Lung (tissue), 12 donors: ENCODE results near the gene TEX22. TPM values are rescaled to one million over a fixed set of nuclear protein-coding genes. Genes with fewer than 3 reads are reported as not detected.
A peak's percentile ranks its signal among the peaks of the same experiment; 100 is the strongest.
"Not testable (repeated sequence)": the region's sequence is repeated elsewhere in the genome, so short reads cannot be mapped to it uniquely, and the experiment has no call there.

ENCODE experiments used
- ATAC-seq: fragments of 200-7000 bp; cut with Tn5 transposase; one replicate; pipeline ENCODE4 v1.9.1; 2020; ENCODE audit warnings: moderate number of reproducible peaks; ENCODE audit not compliant: insufficient read depth, low FRiP score
- DNase-seq, 3 donors: peaks; one replicate each; pipeline ENCODE4 v3.0.0-alpha.2; 2013 to 2017
- H3K27ac ChIP-seq, 2 donors: one replicate each; pipeline ENCODE4 v1.5.1; 2013; ENCODE audit warnings: mild to moderate bottlenecking in 2 of 2, moderate library complexity in 2 of 2, control low read depth in 1 of 2, inconsistent platforms in 1 of 2, low read depth in 1 of 2, low read length in 1 of 2
- H3K27me3 ChIP-seq, 3 donors: one replicate each; pipeline ENCODE4 v1.5.1; 2013; ENCODE audit warnings: low read length in 2 of 3; ENCODE audit not compliant: control insufficient read depth in 3 of 3, insufficient read depth in 3 of 3
- H3K36me3 ChIP-seq, 4 donors: one replicate each; pipeline ENCODE4 v1.5.1; 2013; ENCODE audit warnings: low read length in 4 of 4, mild to moderate bottlenecking in 1 of 4, moderate library complexity in 1 of 4; ENCODE audit not compliant: control insufficient read depth in 4 of 4, insufficient read depth in 4 of 4
- H3K4me1 ChIP-seq, 5 donors: one replicate each; pipeline ENCODE4 v1.5.1; 2013; ENCODE audit warnings: low read length in 5 of 5, mild to moderate bottlenecking in 2 of 5, moderate library complexity in 1 of 5; ENCODE audit not compliant: control insufficient read depth in 5 of 5, insufficient read depth in 5 of 5
- H3K4me3 ChIP-seq: one replicate; pipeline ENCODE4 v1.5.1; 2013; ENCODE audit warnings: mild to moderate bottlenecking, control low read depth, moderate library complexity
- H3K9ac ChIP-seq, 2 donors: one replicate each; pipeline ENCODE4 v1.5.1; 2013; ENCODE audit warnings: low read length in 2 of 2, control low read depth in 1 of 2; ENCODE audit not compliant: insufficient read depth in 1 of 2
- H3K9me3 ChIP-seq, 4 donors: one replicate each; pipeline ENCODE4 v1.5.1; 2013; ENCODE audit warnings: low read length in 3 of 4, mild to moderate bottlenecking in 1 of 4, moderate library complexity in 1 of 4; ENCODE audit not compliant: control insufficient read depth in 4 of 4, insufficient read depth in 3 of 4
- WGBS, 2 donors: extraction: QIAGEN DNeasy Blood & Tissue Kit; methylation state at CpG; one replicate each; pipeline ENCODE4 v1.1.7; 2013; 5-methylcytosine and 5-hydroxymethylcytosine counted together
- polyA plus RNA-seq, 2 donors: library from polyadenylated mRNA; stranded (reverse); fragments of 200-250 nt; gene quantifications; one replicate each; pipeline ENCODE4 v1.2.1, GENCODE V29; 2013
- total RNA-seq, 2 donors: library from RNA; depleted of rRNA in 1 of 2; stranded (reverse); fragments of >200 nt in 1 of 2; gene quantifications; one replicate each; pipeline ENCODE4 v1.2.1, GENCODE V29; 2014 to 2021
- TF ChIP-seq, protein P1 (sequence below): IDR thresholded peaks from 2 replicates; pipeline ENCODE4 v1.5.1; 2012; ENCODE audit warnings: mild to moderate bottlenecking; ENCODE audit errors: control extremely low read depth, extremely low read depth
- donor health status: control.
- donor health status: control.
- donor health status: Bipolar disorder and iron deficiency.
- donor health status: healthy.
- donor health status: DM: yes; HTN: yes; CAD: no.

TEX22 gene
- total and polyA plus RNA-seq, 4 donors: 0.17 to 2.1 (median 0.29) TPM

GRCh38 chr14:105358140-105358846 lies 40.0 kb upstream of the TEX22 start:
- H3K4me1 ChIP-seq: no peaks in the 10 kb centered on the region
- TF ChIP-seq, protein P1, sequence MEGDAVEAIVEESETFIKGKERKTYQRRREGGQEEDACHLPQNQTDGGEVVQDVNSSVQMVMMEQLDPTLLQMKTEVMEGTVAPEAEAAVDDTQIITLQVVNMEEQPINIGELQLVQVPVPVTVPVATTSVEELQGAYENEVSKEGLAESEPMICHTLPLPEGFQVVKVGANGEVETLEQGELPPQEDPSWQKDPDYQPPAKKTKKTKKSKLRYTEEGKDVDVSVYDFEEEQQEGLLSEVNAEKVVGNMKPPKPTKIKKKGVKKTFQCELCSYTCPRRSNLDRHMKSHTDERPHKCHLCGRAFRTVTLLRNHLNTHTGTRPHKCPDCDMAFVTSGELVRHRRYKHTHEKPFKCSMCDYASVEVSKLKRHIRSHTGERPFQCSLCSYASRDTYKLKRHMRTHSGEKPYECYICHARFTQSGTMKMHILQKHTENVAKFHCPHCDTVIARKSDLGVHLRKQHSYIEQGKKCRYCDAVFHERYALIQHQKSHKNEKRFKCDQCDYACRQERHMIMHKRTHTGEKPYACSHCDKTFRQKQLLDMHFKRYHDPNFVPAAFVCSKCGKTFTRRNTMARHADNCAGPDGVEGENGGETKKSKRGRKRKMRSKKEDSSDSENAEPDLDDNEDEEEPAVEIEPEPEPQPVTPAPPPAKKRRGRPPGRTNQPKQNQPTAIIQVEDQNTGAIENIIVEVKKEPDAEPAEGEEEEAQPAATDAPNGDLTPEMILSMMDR: no peak
- DNase-seq (no peak), ATAC-seq (no peak)
- no peak overlapping the region for H3K27ac ChIP-seq
- peaks cover 0 to 31% (median 6%) of the 10 kb centered on the region in 4 donors for H3K36me3 ChIP-seq
- no peaks in the 10 kb centered on the region for H3K9me3 ChIP-seq
- no peaks in the 10 kb centered on the region for H3K27me3 ChIP-seq
- no peak overlapping the region for H3K4me3 ChIP-seq
- WGBS, 2 donors: 96 to 98% methylated on average over 25 of the region's 25 CpGs
- no peak overlapping the region for H3K9ac ChIP-seq

DNA sequence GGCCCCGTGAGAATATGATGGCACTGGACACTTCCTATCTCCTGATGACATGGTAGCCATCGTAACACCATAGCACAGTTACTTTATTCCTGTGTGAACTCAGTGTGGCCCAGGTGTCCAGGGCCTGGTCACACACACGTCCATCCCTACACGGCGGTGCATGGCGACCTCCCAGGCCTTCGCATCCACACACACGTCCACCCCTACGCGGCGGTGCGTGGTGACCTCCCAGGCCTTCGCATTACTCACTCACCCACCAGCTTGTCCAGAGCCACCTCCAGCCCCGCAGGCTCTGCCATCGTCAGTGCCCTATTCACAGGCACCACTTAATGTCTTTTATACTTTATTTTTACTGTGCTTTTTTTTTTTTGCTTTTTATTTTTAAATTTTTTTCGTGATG lies 39.4 kb upstream of the TEX22 start:
- TF ChIP-seq, protein P1: no peak
- Histone ChIP-seq H3K9ac (no peak overlapping the region), H3K9me3 (no peaks in the 10 kb centered on the region), H3K36me3 (peaks cover 0 to 29% (median 6%) of the 10 kb centered on the region in 4 donors), H3K27ac (no peak overlapping the region), H3K4me1 (no peaks in the 10 kb centered on the region), H3K27me3 (no peaks in the 10 kb centered on the region), H3K4me3 (no peak overlapping the region)
- 96 to 97% methylated on average over 16 of the region's 16 CpGs for WGBS, 2 donors
- no peak for ATAC-seq
- no peak for DNase-seq

DNA sequence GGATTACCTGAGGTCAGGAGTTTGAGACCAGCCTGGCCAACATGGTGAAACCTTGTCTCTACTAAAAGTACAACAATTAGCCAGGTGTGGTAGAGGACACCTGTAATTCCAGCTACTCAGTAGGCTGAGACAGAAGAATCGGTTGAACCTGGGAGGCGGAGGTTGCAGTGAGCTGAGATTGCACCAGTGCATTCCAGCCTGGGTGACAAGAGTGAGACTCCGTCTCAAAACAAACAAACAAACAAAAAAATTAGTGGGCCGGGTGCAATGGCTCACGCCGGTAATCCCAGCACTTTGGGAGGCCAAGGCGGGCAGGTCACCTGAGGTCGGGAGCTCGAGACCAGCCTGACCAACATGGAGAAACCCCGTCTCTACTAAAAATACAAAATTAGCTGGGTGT lies 36.9 kb upstream of the TEX22 start:
- 96 to 99% methylated on average over 10 of the region's 10 CpGs for WGBS, 2 donors
- not testable (repeated sequence) for H3K27me3 ChIP-seq, H3K9ac ChIP-seq, ATAC-seq, H3K9me3 ChIP-seq, H3K4me1 ChIP-seq, H3K27ac ChIP-seq, H3K4me3 ChIP-seq, DNase-seq
- H3K36me3 ChIP-seq: peaks cover 0 to 14% (median 4%) of the 10 kb centered on the region in 4 donors

DNA sequence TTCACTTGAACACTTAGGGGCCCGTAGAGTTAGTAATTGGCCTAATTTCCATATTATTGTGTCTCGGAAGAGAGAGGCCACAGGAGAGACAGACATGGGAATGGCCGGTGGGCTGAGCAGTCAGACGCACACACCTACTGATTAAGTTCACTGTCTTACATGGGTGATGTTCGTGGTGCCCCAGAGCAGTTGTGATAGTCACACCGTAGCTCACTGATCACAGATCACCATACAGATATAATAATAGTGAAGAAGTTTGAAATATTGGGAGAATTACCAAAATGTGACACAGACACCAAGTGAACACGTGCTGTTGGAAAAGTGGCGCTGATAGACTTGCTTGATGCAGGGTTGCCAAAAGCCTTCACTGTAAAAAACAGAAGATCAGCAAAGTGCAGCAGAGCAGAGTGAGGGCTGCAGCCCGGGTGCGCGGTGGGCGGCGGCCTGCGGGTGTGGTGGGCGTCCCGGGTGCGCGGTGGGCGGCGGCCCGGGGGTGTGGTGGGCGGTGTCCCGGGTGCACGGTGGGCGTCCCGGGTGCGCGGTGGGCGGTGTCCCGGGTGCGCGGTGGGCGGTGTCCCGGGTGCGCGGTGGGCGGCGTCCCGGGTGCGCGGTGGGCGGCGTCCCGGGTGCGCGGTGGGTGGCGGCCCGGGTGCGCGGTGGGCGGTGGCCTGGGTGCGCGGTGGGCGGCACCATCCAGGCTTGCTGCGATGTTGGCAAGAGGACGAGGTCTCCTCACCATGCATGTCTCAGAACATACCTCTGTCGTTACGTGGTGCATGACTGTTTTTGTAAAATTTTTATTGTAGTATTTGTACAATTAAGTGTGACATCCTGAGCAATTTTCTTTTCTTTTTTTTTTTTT lies 34.3 kb upstream of the TEX22 start:
- H3K27ac ChIP-seq: no peak overlapping the region
- H3K36me3 ChIP-seq: peaks cover 0 to 26% (median 9%) of the 10 kb centered on the region in 4 donors
- no peaks in the 10 kb centered on the region for H3K9me3 ChIP-seq
- H3K4me3 ChIP-seq: no peak overlapping the region
- ATAC-seq (peak; percentile 21), DNase-seq (peak; percentile 31 to 43 (median 35))
- TF ChIP-seq, protein P1: no peak
- 13% methylated on average over 38 to 58 of the region's 58 CpGs for whole genome bisulfite sequencing, 2 donors
- H3K27me3 ChIP-seq: no peaks in the 10 kb centered on the region
- H3K4me1 ChIP-seq: peaks cover 0 to 6% (median 0%) of the 10 kb centered on the region in 5 donors
- no peak overlapping the region for H3K9ac ChIP-seq
